Chondrocyte (in vitro differentiated cells): ENCODE results near the gene SLC25A44. TPM values are rescaled to one million over a fixed set of nuclear protein-coding genes. Genes with fewer than 3 reads are reported as not detected.
A peak's percentile ranks its signal among the peaks of the same experiment; 100 is the strongest.

Experiments
- DNase-seq: peaks from one replicate; pipeline ENCODE4 v3.0.0; 2021; ENCODE audit warnings: mixed read lengths, low spot score
- H3K27ac Mint-ChIP-seq: one replicate; pipeline ENCODE4 v1.8.0; 2021; ENCODE audit warnings: mild to moderate bottlenecking, moderate library complexity, mixed read lengths; ENCODE audit not compliant: unreplicated experiment
- H3K27me3 Mint-ChIP-seq: 2 replicates; pipeline ENCODE4 v1.8.0; 2021; ENCODE audit warnings: low read depth, mixed read lengths
- H3K36me3 Mint-ChIP-seq: 2 replicates; pipeline ENCODE4 v1.8.0; 2021; ENCODE audit warnings: low read depth, mixed read lengths
- H3K4me1 Mint-ChIP-seq: 2 replicates; pipeline ENCODE4 v1.8.0; 2021; ENCODE audit warnings: low read depth, mild to moderate bottlenecking, mixed read lengths
- H3K4me3 Mint-ChIP-seq: one replicate; pipeline ENCODE4 v1.8.0; 2021; ENCODE audit warnings: mild to moderate bottlenecking, moderate library complexity, mixed read lengths; ENCODE audit not compliant: unreplicated experiment
- H3K9me3 Mint-ChIP-seq: 2 replicates; pipeline ENCODE4 v1.8.0; 2021; ENCODE audit warnings: low read depth, mixed read lengths
- CTCF ChIP-seq: fragments of 200-600 bp; sonication (generic); IDR thresholded peaks from 2 replicates; pipeline ENCODE4 v1.5.0; 2021; ENCODE audit warnings: antibody characterized with exemption, mild to moderate bottlenecking, moderate library complexity
- total RNA-seq: library from RNA; stranded (reverse); gene quantifications from 3 replicates; pipeline ENCODE4 v1.2.1, GENCODE V29; 2021

SLC25A44 gene
- total RNA-seq, 1 donor from 2014 or later = 13.4 TPM

GRCh38 chr1:156244712-156245111, 50.8 kb downstream of the SLC25A44 start:
- DNase-seq = no peak
- Mint-ChIP-seq H3K27ac (no peak overlapping the region), H3K27me3 (no peaks in the 10 kb centered on the region), H3K36me3 (peaks cover 3% of the 10 kb centered on the region), H3K4me1 (peaks cover 13% of the 10 kb centered on the region), H3K9me3 (no peaks in the 10 kb centered on the region), H3K4me3 (no peak overlapping the region)
- TF ChIP-seq CTCF = no peak

GRCh38 chr1:156245451-156246232, 51.7 kb downstream of the SLC25A44 start:
- Mint-ChIP-seq H3K9me3 (no peaks in the 10 kb centered on the region), H3K36me3 (peaks cover 5% of the 10 kb centered on the region), H3K27ac (no peak overlapping the region), H3K27me3 (no peaks in the 10 kb centered on the region), H3K4me1 (peaks cover 13% of the 10 kb centered on the region), H3K4me3 (no peak overlapping the region)
- no peak for DNase-seq
- TF ChIP-seq CTCF = no peak

- Mint-ChIP-seq H3K27me3 (no peaks in the 10 kb centered on the region), H3K27ac (no peak overlapping the region), H3K4me3 (no peak overlapping the region), H3K36me3 (peaks cover 6% of the 10 kb centered on the region), H3K9me3 (no peaks in the 10 kb centered on the region), H3K4me1 (peaks cover 9% of the 10 kb centered on the region)
- DNase-seq = no peak
- TF ChIP-seq CTCF = no peak
Measured at GRCh38 chr1:156246241-156246780, 52.4 kb downstream of the SLC25A44 start.

GRCh38 chr1:156246781-156247459, 53.0 kb downstream of the SLC25A44 start:
- Mint-ChIP-seq H3K27me3 (no peaks in the 10 kb centered on the region), H3K9me3 (no peaks in the 10 kb centered on the region), H3K27ac (no peak overlapping the region), H3K4me1 (peaks cover 3% of the 10 kb centered on the region), H3K36me3 (peaks cover 6% of the 10 kb centered on the region), H3K4me3 (no peak overlapping the region)
- no peak for TF ChIP-seq CTCF
- no peak for DNase-seq

GRCh38 chr1:156247460-156248322, 53.8 kb downstream of the SLC25A44 start, which contains the start of gene PAQR6:
TSS of gene PAQR6 (minus strand) at chr1:156248056. CDS start at chr1:156246731, 1,325 bp downstream.
- TF ChIP-seq CTCF = no peak
- Mint-ChIP-seq H3K36me3 (peaks cover 8% of the 10 kb centered on the region), H3K9me3 (no peaks in the 10 kb centered on the region), H3K27ac (peak within 1 kb of the TSS; percentile 12), H3K4me1 (no peaks in the 10 kb centered on the region), H3K27me3 (no peaks in the 10 kb centered on the region), H3K4me3 (no peak within 1 kb of the TSS)
- no peak for DNase-seq
